GM21423 (cell line): ENCODE results near the gene CD53.
"Not testable (repeated sequence)": the region's sequence is repeated elsewhere in the genome, so short reads cannot be mapped to it uniquely, and the experiment has no call there.

Experiments used
- ATAC-seq: cut with Tn5 transposase; IDR thresholded peaks from one replicate; pipeline ENCODE4 v1.9.1; 2021; ENCODE audit warnings: mild to moderate bottlenecking, moderate library complexity; ENCODE audit not compliant: unreplicated experiment

CD53 gene

GRCh38 chr1:110914676-110915075, 41.7 kb downstream of the CD53 start:
- no peak for ATAC-seq

GRCh38 chr1:110915804-110916203, 42.9 kb downstream of the CD53 start:
- no peak for ATAC-seq

GRCh38 chr1:110916274-110916668, 43.3 kb downstream of the CD53 start:
- no peak for ATAC-seq

GRCh38 chr1:110916669-110917306, 43.8 kb downstream of the CD53 start:
- ATAC-seq: peak; percentile 72

- no peak for ATAC-seq
Measured at GRCh38 chr1:110918016-110918415, 45.1 kb downstream of the CD53 start.

GRCh38 chr1:110921953-110922352, 49.0 kb downstream of the CD53 start:
- ATAC-seq: no peak

GRCh38 chr1:110927484-110928075, 54.6 kb downstream of the CD53 start:
- ATAC-seq: no peak

- no peak for ATAC-seq
Measured at GRCh38 chr1:110928191-110928590, 55.2 kb downstream of the CD53 start.

- no peak for ATAC-seq
Measured at GRCh38 chr1:110928904-110929303, 56.0 kb downstream of the CD53 start.

GRCh38 chr1:110931097-110931496, 58.1 kb downstream of the CD53 start:
- not testable (repeated sequence) for ATAC-seq

GRCh38 chr1:110936567-110936966, 63.6 kb downstream of the CD53 start:
- no peak for ATAC-seq

- no peak for ATAC-seq
Measured at GRCh38 chr1:110944806-110945205, 71.9 kb downstream of the CD53 start.

GRCh38 chr1:110945626-110946025, 72.7 kb downstream of the CD53 start:
- ATAC-seq: no peak

GRCh38 chr1:110948038-110948810, 75.3 kb downstream of the CD53 start:
- no peak for ATAC-seq
